Progenitor cell of endocrine pancreas (in vitro differentiated cells): Measurements from ENCODE around the gene ZNF254. TPM values are rescaled to one million over a fixed set of nuclear protein-coding genes. Genes with fewer than 3 reads are reported as not detected.

ENCODE experiments used
- DNase-seq: peaks from one replicate; pipeline ENCODE4 v3.0.0; 2021; ENCODE audit warnings: low spot score; ENCODE audit not compliant: unreplicated experiment
- H3K27ac Mint-ChIP-seq: 2 replicates; pipeline ENCODE4 v1.8.0; 2021; ENCODE audit warnings: mild to moderate bottlenecking, moderate library complexity, mixed read lengths
- H3K27me3 Mint-ChIP-seq: 2 replicates; pipeline ENCODE4 v1.8.0; 2021; ENCODE audit warnings: mixed read lengths
- H3K36me3 Mint-ChIP-seq: 2 replicates; pipeline ENCODE4 v1.8.0; 2022; ENCODE audit warnings: mixed read lengths; ENCODE audit not compliant: insufficient read depth
- H3K4me1 Mint-ChIP-seq: 2 replicates; pipeline ENCODE4 v1.8.0; 2021; ENCODE audit warnings: low read depth, mixed read lengths
- H3K4me3 Mint-ChIP-seq: 2 replicates; pipeline ENCODE4 v1.8.0; 2021; ENCODE audit warnings: low read depth, mild to moderate bottlenecking, moderate library complexity, mixed read lengths
- H3K9me3 Mint-ChIP-seq: 2 replicates; pipeline ENCODE4 v1.8.0; 2021; ENCODE audit warnings: low read depth, mixed read lengths
- CTCF ChIP-seq: fragments of 200-600 bp; sonication (generic); IDR thresholded peaks from one replicate; pipeline ENCODE4 v1.5.0; 2021; ENCODE audit warnings: antibody characterized with exemption, mild to moderate bottlenecking; ENCODE audit not compliant: unreplicated experiment
- total RNA-seq: library from RNA; stranded (reverse); gene quantifications from 2 replicates; pipeline ENCODE4 v1.2.1, GENCODE V29; 2021

Gene ZNF254
- total RNA-seq, 1 donor from 2014 or later: 44.0 TPM

- Mint-ChIP-seq H3K4me3 (no peak overlapping the region), H3K9me3 (no peaks in the 10 kb centered on the region), H3K36me3 (peaks cover 24% of the 10 kb centered on the region), H3K4me1 (peaks cover 4% of the 10 kb centered on the region), H3K27me3 (no peaks in the 10 kb centered on the region), H3K27ac (no peak overlapping the region)
- no peak for DNase-seq
- TF ChIP-seq CTCF: no peak
Measured at GRCh38 chr19:24057144-24057543, 29.8 kb upstream of the ZNF254 start.

GRCh38 chr19:24059563-24060295 is 27.3 kb upstream of the ZNF254 start:
- Mint-ChIP-seq H3K36me3 (peaks cover 8% of the 10 kb centered on the region), H3K9me3 (no peaks in the 10 kb centered on the region), H3K4me3 (no peak overlapping the region), H3K4me1 (peaks cover 4% of the 10 kb centered on the region), H3K27me3 (no peaks in the 10 kb centered on the region), H3K27ac (no peak overlapping the region)
- no peak for DNase-seq
- TF ChIP-seq CTCF: no peak

GRCh38 chr19:24060687-24061356 is 26.2 kb upstream of the ZNF254 start:
- Mint-ChIP-seq H3K27me3 (no peaks in the 10 kb centered on the region), H3K36me3 (peaks cover 10% of the 10 kb centered on the region), H3K27ac (no peak overlapping the region), H3K9me3 (no peaks in the 10 kb centered on the region), H3K4me3 (no peak overlapping the region), H3K4me1 (peaks cover 4% of the 10 kb centered on the region)
- no peak for DNase-seq
- no peak for TF ChIP-seq CTCF

- TF ChIP-seq CTCF: no peak
- Mint-ChIP-seq H3K4me3 (no peak overlapping the region), H3K4me1 (peaks cover 4% of the 10 kb centered on the region), H3K27ac (no peak overlapping the region), H3K36me3 (peaks cover 14% of the 10 kb centered on the region), H3K9me3 (no peaks in the 10 kb centered on the region), H3K27me3 (no peaks in the 10 kb centered on the region)
- no peak for DNase-seq
Measured at GRCh38 chr19:24062190-24062589, 24.8 kb upstream of the ZNF254 start.

- TF ChIP-seq CTCF: no peak
- no peak for DNase-seq
- H3K9me3 Mint-ChIP-seq: no peaks in the 10 kb centered on the region
- no peak overlapping the region for H3K4me3 Mint-ChIP-seq
- H3K27me3 Mint-ChIP-seq: no peaks in the 10 kb centered on the region
- H3K27ac Mint-ChIP-seq: no peak overlapping the region
- peaks cover 4% of the 10 kb centered on the region for H3K4me1 Mint-ChIP-seq
- peaks cover 24% of the 10 kb centered on the region for H3K36me3 Mint-ChIP-seq
Measured at GRCh38 chr19:24063295-24063694, 23.7 kb upstream of the ZNF254 start.
